Type B pancreatic cell (in vitro differentiated cells): Measurements from ENCODE around the gene TRIM54. TPM values are rescaled to one million over a fixed set of nuclear protein-coding genes. Genes with fewer than 3 reads are reported as not detected.

Source experiments
- DNase-seq: peaks from one replicate; pipeline ENCODE4 v3.0.0; 2021; ENCODE audit warnings: mixed read lengths; ENCODE audit not compliant: unreplicated experiment; ENCODE audit errors: extremely low spot score
- H3K27ac Mint-ChIP-seq: 2 replicates; pipeline ENCODE4 v1.8.0; 2021; ENCODE audit warnings: mild to moderate bottlenecking, mixed read lengths
- H3K27me3 Mint-ChIP-seq: 2 replicates; pipeline ENCODE4 v1.8.0; 2021; ENCODE audit warnings: mixed read lengths
- H3K36me3 Mint-ChIP-seq: 2 replicates; pipeline ENCODE4 v1.8.0; 2021; ENCODE audit warnings: mixed read lengths
- H3K4me1 Mint-ChIP-seq: one replicate; pipeline ENCODE4 v1.8.0; 2021; ENCODE audit warnings: mixed read lengths; ENCODE audit not compliant: unreplicated experiment
- H3K4me3 Mint-ChIP-seq: 2 replicates; pipeline ENCODE4 v1.8.0; 2021; ENCODE audit warnings: mild to moderate bottlenecking, mixed read lengths
- H3K9me3 Mint-ChIP-seq: 2 replicates; pipeline ENCODE4 v1.8.0; 2021; ENCODE audit warnings: mixed read lengths
- CTCF ChIP-seq: fragments of 200-600 bp; sonication (generic); conservative IDR thresholded peaks from 2 replicates; pipeline ENCODE4 v1.5.0; 2021; ENCODE audit warnings: antibody characterized with exemption, mild to moderate bottlenecking
- total RNA-seq: library from RNA; stranded (reverse); gene quantifications from 2 replicates; pipeline ENCODE4 v1.2.1, GENCODE V29; 2021; ENCODE audit warnings: low replicate concordance

Gene TRIM54
- total RNA-seq, 1 donor from 2014 or later, result not detected

DNA sequence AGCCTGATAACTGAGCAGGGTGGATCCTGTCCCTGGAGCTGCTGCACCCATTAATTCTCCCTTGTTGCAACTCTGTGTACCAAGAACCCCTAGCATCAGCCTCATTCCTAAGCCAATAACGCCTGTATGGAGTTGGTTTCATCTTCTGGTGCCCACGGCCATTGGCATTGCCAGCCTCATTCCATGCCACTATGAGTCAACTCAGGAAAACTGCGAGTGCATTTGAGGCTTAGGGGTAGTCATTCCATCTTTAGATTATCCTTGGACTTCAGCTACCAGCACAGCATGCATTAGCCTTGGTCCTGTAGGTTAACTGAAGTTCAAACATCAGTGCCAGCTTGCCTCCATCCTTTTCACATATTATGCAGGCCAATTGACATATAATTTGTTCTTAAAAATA, 1.4 kb upstream of the TRIM54 start:
- Mint-ChIP-seq H3K36me3 (no peaks in the 10 kb centered on the region), H3K27me3 (peaks cover 80% of the 10 kb centered on the region)
- DNase-seq, result no peak

GRCh38 chr2:27281442-27281841, 787 bp upstream of the TRIM54 start:
- Mint-ChIP-seq H3K36me3 (no peaks in the 10 kb centered on the region), H3K27ac (no peak overlapping the region), H3K9me3 (no peaks in the 10 kb centered on the region), H3K4me3 (no peak overlapping the region), H3K4me1 (no peaks in the 10 kb centered on the region), H3K27me3 (peaks cover 78% of the 10 kb centered on the region)
- DNase-seq, result no peak
- TF ChIP-seq CTCF, result no peak

More for the DNA sequence above, 1.4 kb upstream of the TRIM54 start:
- H3K4me1 Mint-ChIP-seq, result no peaks in the 10 kb centered on the region
- no peak overlapping the region for H3K4me3 Mint-ChIP-seq
- no peak for TF ChIP-seq CTCF
- no peak overlapping the region for H3K27ac Mint-ChIP-seq
- no peaks in the 10 kb centered on the region for H3K9me3 Mint-ChIP-seq

DNA sequence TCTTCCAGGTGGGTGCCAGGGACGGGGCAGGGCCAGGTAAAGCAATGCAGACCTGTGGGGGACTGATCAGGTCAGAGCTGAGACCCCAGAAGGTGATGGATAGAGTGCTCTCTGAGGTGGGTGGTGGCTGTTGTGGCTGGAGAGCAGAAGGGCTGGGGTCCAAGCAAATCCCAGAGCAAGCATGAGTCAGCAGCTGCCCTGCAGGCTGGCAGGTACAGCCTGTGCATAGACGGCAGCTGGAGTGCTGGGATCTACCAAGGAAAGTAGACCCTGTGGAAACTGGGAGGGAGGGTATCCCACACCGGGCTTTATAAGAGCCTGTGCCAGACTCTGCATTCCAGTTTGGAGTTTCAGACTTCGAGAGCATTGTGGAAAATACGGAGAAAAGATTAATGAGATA, 663 bp downstream of the TRIM54 start:
- Mint-ChIP-seq H3K4me3 (no peak overlapping the region), H3K27me3 (peaks cover 81% of the 10 kb centered on the region), H3K9me3 (no peaks in the 10 kb centered on the region), H3K27ac (no peak overlapping the region), H3K4me1 (no peaks in the 10 kb centered on the region), H3K36me3 (no peaks in the 10 kb centered on the region)
- DNase-seq, result no peak
- TF ChIP-seq CTCF, result no peak

DNA sequence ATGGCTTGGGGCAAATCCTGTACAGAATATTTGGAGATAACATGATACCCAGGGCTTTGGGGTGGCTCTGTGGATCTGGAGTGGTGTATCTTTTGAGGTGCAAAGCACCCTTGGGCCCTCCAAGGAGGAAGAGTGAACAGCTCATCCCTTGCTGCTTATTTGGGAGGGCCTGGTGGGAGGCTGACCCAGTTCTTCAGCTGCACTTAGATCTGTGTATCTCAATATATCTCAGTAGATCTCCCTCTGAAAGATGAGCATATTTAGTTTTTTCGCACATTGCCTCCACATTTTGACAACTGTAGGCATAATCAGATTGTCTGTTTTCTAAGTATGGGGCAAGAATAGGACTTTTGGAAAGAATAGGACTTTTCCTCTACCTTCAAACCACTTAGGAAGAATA, 2.8 kb downstream of the TRIM54 start:
- DNase-seq, result no peak
- peaks cover 84% of the 10 kb centered on the region for H3K27me3 Mint-ChIP-seq
- no peaks in the 10 kb centered on the region for H3K4me1 Mint-ChIP-seq
- TF ChIP-seq CTCF, result no peak
- no peak overlapping the region for H3K27ac Mint-ChIP-seq
- H3K9me3 Mint-ChIP-seq, result no peaks in the 10 kb centered on the region
- no peak overlapping the region for H3K4me3 Mint-ChIP-seq
- no peaks in the 10 kb centered on the region for H3K36me3 Mint-ChIP-seq

DNA sequence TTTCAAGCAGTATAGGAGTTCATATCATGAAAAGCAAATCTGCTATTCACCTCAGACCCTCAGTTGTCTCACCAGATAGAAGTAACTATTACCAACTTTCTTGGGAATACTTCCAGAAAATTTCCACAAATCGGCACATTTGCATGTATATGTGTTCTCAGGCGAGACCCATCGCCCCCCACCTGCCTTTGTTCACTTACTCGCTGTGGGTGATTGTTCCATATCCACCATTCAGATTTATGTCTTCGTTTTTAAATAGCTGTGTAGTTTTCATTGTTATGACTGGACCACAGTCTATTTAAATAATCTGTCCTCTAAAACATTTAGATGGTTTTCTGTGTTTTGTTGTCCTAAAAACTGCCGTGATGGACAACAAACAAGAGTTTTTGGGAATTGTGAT, 3.3 kb downstream of the TRIM54 start:
- TF ChIP-seq CTCF, result no peak
- Mint-ChIP-seq H3K27ac (no peak overlapping the region), H3K9me3 (no peaks in the 10 kb centered on the region), H3K4me3 (no peak overlapping the region), H3K27me3 (peaks cover 83% of the 10 kb centered on the region), H3K4me1 (no peaks in the 10 kb centered on the region), H3K36me3 (no peaks in the 10 kb centered on the region)
- DNase-seq, result no peak

- no peak for DNase-seq
- Mint-ChIP-seq H3K9me3 (no peaks in the 10 kb centered on the region), H3K4me1 (peaks cover 7% of the 10 kb centered on the region), H3K27me3 (peaks cover 73% of the 10 kb centered on the region), H3K27ac (no peak overlapping the region), H3K4me3 (no peak overlapping the region), H3K36me3 (no peaks in the 10 kb centered on the region)
- no peak for TF ChIP-seq CTCF
Observed at GRCh38 chr2:27288610-27289009, 6.4 kb downstream of the TRIM54 start.
